ENCODE data around the gene ELMOD3. TPM values are rescaled to one million over a fixed set of nuclear protein-coding genes. Genes with fewer than 3 reads are reported as not detected.
A peak's percentile ranks its signal among the peaks of the same experiment; 100 is the strongest.

The ELMOD3 gene
- total and polyA plus RNA-seq, 2 experiments from 2014 or later = 20.9 to 23.5 TPM

GRCh38 chr2:85383850-85384249 is 29.3 kb downstream of the ELMOD3 start:
- Histone ChIP-seq H3K27me3 (no peaks in the 10 kb centered on the region), H3K27ac (no peak overlapping the region), H3K4me3 (no peak overlapping the region), H3K4me1 (ENCODE audit: low read depth) (no peaks in the 10 kb centered on the region), H3K9me3 (ENCODE audit: low read depth) (no peaks in the 10 kb centered on the region), H3K36me3 (peaks cover 7% of the 10 kb centered on the region)
- no peak for TF ChIP-seq CTCF (IDR thresholded peaks at IDR 0.05; ENCODE audit: low read depth, low read length)
- DNase-seq (ENCODE audit: low read depth in 1 of 2, low spot score in 1 of 2) = no peak

GRCh38 chr2:85385746-85386145 is 31.2 kb downstream of the ELMOD3 start:
- Histone ChIP-seq H3K27me3 (no peaks in the 10 kb centered on the region), H3K27ac (no peak overlapping the region), H3K36me3 (peaks cover 4% of the 10 kb centered on the region), H3K4me3 (no peak overlapping the region), H3K4me1 (ENCODE audit: low read depth) (no peaks in the 10 kb centered on the region), H3K9me3 (ENCODE audit: low read depth) (no peaks in the 10 kb centered on the region)
- DNase-seq (ENCODE audit: low read depth in 1 of 2, low spot score in 1 of 2) = no peak
- TF ChIP-seq CTCF (IDR thresholded peaks at IDR 0.05; ENCODE audit: low read depth, low read length) = no peak

DNA sequence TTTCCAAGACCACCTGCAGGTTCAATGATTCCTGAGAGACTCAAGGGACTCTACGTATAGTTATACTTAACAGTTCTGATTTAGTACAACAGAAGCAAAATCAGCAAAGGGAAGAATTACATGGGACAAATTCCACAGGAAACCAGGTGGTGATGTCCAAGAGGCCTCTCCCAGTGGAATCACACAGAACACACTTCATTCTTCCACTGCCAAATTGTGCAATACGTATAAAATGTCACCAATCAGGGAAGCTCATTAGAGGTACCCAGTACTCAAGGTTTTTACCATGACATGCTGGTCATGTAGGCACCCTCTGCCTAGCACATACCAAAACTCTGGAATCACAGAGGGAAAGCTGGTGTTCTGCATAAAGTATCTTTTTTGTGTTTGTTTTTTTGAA is 33.2 kb downstream of the ELMOD3 start:
- TF ChIP-seq CTCF (IDR thresholded peaks at IDR 0.05; ENCODE audit: low read depth, low read length) = no peak
- Histone ChIP-seq H3K4me1 (ENCODE audit: low read depth) (no peaks in the 10 kb centered on the region), H3K4me3 (no peak overlapping the region), H3K9me3 (ENCODE audit: low read depth) (no peaks in the 10 kb centered on the region), H3K27me3 (no peaks in the 10 kb centered on the region), H3K27ac (no peak overlapping the region), H3K36me3 (no peaks in the 10 kb centered on the region)
- DNase-seq (ENCODE audit: low read depth in 1 of 2, low spot score in 1 of 2) = no peak

- DNase-seq (ENCODE audit: low read depth in 1 of 2, low spot score in 1 of 2) = no peak
- no peak overlapping the region for H3K27ac ChIP-seq
- H3K27me3 ChIP-seq = no peaks in the 10 kb centered on the region
- no peaks in the 10 kb centered on the region for H3K4me1 ChIP-seq (ENCODE audit: low read depth)
- no peak for TF ChIP-seq CTCF (IDR thresholded peaks at IDR 0.05; ENCODE audit: low read depth, low read length)
- H3K36me3 ChIP-seq = no peaks in the 10 kb centered on the region
- no peaks in the 10 kb centered on the region for H3K9me3 ChIP-seq (ENCODE audit: low read depth)
- no peak overlapping the region for H3K4me3 ChIP-seq
Measured at GRCh38 chr2:85388878-85389538, 34.4 kb downstream of the ELMOD3 start.

DNA sequence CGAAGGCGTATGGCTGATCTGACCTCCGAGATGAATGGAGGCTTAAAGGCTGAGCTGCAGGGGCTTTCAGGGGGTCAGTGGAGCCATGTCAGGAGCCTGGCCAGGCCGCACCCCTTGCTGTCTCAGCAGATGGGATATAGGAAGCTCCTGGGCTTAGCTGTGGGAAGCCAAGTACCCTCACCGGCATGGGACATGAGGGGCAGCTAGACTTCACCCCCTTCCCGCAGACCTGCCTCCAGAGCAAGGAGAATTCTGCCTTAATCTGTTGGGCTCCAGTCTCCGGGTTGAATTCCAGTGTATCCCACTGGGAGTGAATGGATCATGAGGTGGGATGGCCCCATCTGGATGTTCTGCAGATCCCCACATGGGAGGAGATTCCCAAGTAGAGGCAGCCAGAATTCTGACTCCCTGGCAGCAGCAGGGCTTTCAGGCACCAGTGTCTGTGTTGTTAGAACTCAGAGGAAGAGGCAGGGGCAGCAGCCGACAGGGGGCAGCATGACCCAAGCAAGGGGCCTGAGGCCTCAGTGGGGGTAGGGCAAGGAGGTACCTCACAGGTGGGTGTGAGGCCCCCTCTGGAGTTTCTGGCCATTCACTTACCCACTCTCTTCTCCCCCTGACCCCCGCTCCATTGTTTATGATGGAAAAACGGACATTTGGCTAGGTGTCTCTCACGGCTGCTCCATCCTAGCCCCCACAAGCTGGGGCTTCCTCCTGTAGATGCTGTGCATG is 36.5 kb downstream of the ELMOD3 start:
- H3K27ac ChIP-seq = no peak overlapping the region
- no peaks in the 10 kb centered on the region for H3K36me3 ChIP-seq
- peak; percentile 76 for TF ChIP-seq CTCF (IDR thresholded peaks at IDR 0.05; ENCODE audit: low read depth, low read length)
- H3K27me3 ChIP-seq = no peaks in the 10 kb centered on the region
- peak; percentile 54 to 58 for DNase-seq (ENCODE audit: low read depth in 1 of 2, low spot score in 1 of 2)
- no peak overlapping the region for H3K4me3 ChIP-seq
- H3K9me3 ChIP-seq (ENCODE audit: low read depth) = no peaks in the 10 kb centered on the region
- H3K4me1 ChIP-seq (ENCODE audit: low read depth) = no peaks in the 10 kb centered on the region

Measured in cardiac muscle cell (in vitro differentiated cells and primary cell).